Pulmonary artery endothelial cell (primary cell): ENCODE measurements around the gene TBC1D4. TPM values are rescaled to one million over a fixed set of nuclear protein-coding genes. Genes with fewer than 3 reads are reported as not detected.
"Not testable (repeated sequence)": the region's sequence is repeated elsewhere in the genome, so short reads cannot be mapped to it uniquely, and the experiment has no call there.

Experiments
- DNase-seq: peaks from one replicate; pipeline ENCODE4 v3.0.0-alpha.2; 2011; ENCODE audit warnings: low read depth, low spot score
- total RNA-seq: library from RNA; depleted of rRNA; stranded (reverse); fragments of >200 nt; gene quantifications from 2 replicates; pipeline ENCODE4 v1.2.3, GENCODE V29; 2014

TBC1D4 gene
- total RNA-seq, 1 donor from 2014 or later = 55.6 TPM

DNA sequence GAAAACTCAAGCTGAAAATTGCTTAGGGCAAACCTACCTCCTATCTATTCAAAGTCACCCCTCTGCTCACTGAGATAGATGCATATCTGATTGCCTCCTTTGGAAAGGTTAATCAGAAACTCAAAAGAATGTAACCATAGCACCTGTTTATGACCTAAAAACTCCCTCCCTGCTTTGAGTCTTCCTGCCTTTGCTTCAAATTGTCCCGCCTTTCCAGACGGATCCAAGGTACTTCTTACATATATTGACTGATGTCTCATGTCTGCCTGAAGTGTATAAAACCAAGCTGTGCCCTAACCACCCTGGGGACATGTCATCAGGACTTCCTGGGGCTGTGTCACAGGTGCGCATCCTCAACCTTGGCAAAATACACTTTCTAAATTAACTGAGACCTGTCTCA is 118.6 kb downstream of the TBC1D4 start:
- no peak for DNase-seq

- no peak for DNase-seq
Observed at GRCh38 chr13:75362026-75362425, 119.9 kb downstream of the TBC1D4 start.

GRCh38 chr13:75360170-75360569 is 121.8 kb downstream of the TBC1D4 start:
- no peak for DNase-seq

DNA sequence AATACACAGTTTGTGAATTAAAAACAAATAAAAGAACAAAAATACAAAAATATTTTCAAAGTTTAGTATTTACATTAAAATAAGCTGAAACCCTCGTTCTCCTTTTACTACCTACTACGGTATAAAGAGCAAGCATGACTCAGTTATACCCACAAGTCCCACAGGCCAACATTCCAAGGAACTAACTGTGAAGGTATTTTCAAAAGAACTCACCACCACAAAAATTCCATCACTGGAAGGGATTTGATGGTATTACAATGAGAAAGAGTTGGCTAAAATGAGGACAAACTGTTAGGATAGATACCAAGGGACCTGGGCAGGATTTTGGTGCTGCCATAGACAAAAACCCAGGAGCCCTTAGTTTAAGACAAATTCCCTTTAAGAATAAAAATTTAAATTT is 122.7 kb downstream of the TBC1D4 start:
- DNase-seq = no peak

- DNase-seq = no peak
Observed at GRCh38 chr13:75357576-75358289, 124.2 kb downstream of the TBC1D4 start.

DNA sequence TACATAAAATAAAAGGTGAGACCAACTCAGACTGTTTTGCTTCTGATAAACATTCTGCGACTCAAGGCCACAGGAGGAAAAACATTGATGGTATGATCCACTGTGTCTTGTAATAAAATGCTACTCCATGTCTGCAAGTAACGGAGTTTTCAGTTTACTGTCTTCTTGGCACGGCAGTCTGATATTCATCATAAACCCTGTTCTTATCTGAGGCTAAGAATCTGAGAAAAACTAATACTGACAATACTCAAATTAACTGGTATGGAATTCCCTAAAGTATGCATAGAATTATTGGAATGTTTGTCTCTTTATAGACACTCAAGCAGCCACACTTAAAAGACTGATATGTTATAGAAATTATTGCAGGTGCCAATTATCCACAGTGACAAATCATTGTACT is 125.5 kb downstream of the TBC1D4 start:
- DNase-seq = no peak

GRCh38 chr13:75355609-75356008 is 126.4 kb downstream of the TBC1D4 start:
- no peak for DNase-seq

- no peak for DNase-seq
Observed at GRCh38 chr13:75353781-75354193, 128.2 kb downstream of the TBC1D4 start.

- DNase-seq = no peak
Observed at GRCh38 chr13:75352641-75353327, 129.2 kb downstream of the TBC1D4 start.

- DNase-seq = not testable (repeated sequence)
Observed at GRCh38 chr13:75351538-75351937, 130.4 kb downstream of the TBC1D4 start.

DNA sequence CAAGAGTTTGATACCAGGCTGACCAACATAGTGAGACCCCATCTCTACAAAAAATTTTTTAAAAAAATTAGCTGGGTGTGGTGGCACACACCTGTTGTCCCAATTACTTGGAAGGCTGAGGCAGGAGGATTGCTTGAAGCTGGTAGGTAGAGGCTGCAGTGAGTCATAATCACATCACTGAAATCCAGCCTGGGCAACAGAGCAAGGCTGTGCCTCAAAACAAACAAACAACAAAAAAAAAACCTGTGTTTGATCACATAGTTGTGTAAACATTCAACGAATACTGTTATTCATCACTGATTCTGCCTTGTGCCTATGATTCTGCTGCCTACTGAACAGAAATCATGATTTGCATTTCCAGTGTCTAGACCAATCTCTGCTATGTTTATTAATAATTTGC is 134.0 kb downstream of the TBC1D4 start:
- DNase-seq = no peak

GRCh38 chr13:75347457-75347856 is 134.5 kb downstream of the TBC1D4 start:
- DNase-seq = no peak

GRCh38 chr13:75345193-75345592 is 136.8 kb downstream of the TBC1D4 start:
- no peak for DNase-seq

- no peak for DNase-seq
Observed at GRCh38 chr13:75341028-75341427, 140.9 kb downstream of the TBC1D4 start.

DNA sequence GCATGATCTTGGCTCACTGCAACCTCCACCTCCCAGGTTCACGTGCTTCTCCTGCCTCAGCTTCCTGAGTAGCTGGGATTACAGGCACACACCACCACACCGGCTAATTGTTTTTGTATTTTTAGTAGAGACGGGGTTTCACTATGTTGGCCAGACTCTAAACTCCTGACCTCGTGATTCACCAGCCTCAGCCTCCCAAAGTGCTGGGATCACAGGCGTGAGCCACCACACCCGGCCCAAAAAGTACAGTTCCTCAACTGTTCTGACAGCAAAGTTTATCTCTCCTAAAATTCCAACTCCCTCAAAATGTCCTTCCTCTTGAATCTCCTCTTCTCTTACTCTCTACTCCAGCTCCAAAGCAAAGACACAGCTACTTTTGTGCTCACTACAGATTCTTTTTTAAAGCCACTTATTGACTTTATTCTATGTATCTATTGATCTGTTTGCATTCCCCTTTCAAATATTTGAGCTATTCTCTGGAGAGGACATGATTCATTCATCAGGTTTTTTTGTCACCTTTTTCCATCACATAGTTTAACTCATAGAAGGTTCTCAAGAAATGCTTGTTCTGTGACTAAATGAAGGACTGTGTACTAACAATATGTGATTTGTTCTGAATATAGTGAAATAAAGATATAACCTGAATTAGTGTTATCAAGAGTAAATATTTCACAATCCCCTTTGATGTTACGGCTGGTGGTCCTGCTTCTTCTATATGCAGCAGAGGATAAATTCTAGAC is 142.2 kb downstream of the TBC1D4 start:
- no peak for DNase-seq

DNA sequence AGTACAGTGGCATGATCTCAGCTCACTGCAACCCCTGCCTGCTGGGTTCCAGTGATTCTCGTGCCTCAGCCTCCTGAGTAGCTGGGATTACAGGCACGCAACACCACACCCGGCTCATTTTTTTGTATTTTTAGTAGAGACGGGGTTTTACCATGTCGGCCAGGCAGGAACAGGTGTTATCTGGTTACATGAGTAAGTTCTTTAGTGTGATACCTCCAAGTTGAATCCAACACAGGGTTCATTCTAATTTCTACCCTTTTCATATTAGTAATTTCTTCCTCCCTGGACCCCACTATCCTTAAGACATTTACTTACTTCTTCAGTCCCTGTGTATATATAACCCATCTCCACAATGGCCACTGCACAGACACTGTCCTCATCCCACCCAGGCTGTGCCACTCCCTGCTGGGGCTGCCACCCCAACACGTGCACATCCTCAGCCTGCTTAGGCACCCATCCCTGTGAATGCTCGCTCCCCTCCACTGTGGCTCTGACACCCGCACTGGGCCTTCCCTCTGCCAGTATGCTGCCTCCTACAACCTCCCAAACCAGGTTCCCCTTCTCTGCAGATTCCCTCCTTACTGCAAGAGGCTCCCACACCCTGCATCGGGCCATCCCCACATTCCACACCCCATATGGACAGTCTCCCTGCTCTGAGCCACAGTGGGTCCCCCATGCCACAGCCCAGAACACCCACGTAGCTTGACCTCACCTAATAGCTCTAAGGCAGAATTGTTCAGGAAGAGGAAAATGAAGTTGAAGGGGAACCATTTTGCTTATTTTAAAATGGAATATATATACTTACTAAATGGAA is 147.1 kb downstream of the TBC1D4 start:
- DNase-seq = no peak

GRCh38 chr13:75333103-75333502 is 148.9 kb downstream of the TBC1D4 start:
- no peak for DNase-seq

DNA sequence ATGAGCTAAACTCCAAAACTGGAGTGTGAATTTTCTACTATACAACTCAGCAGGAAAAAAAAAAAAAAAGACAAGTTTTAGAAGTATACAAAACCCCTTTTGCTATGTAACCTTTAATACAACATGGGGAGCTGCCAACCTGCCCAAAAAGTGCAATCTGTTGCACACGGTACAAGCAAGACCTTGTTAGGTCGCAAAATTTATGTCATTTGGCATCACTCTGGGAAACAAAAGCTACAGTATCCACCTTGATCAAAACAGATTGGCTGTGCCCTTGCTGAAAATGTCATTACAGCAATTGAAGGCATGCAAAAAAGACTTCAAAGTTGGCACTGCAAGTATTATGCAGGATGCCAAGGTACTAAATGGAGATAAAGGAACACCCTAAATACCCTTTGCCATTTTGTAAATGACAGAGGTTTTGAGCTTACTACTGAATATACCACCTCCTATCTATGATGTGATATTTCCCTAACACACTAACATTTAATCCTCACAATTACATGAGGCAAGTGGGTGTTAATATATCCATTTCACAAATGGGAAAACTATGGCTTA is 150.1 kb downstream of the TBC1D4 start:
- DNase-seq = no peak

DNA sequence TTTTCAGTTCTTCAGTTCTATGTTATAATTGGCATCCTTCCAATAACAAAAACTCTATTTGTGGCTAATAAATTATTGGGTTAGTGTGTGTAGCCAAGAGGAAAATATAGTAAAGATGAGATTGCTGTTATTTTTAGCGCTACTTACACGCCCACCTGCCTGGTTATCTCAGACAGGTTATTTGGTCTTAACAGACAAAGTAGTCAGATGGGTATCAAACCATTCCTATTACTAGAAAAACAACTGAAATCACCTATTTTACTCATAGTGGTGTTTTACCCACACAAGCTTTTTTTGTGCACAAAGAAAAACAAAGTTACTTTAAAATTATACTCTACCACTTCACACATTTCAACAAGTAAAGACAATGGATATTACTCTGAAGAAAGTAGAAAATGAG is 151.2 kb downstream of the TBC1D4 start:
- DNase-seq = no peak

- no peak for DNase-seq
Observed at GRCh38 chr13:75329723-75330122, 152.2 kb downstream of the TBC1D4 start.

DNA sequence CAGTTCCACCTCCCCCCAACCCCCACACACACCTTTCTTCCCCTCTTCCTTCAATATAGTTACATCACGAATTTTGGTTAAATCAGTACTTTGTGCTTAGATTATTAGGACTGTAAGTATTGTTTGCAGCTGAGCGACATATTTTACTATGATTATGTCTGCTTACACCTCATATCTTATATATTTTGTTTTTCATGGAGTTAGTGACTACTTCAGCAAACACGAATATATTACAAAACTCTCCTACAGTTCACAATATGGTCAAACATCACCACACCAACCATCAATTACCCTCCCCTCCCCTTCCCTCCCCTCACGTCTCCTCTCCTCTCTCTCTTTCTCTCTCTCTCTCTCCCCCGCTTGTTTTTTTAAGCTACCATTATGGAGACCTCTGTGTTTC is 152.9 kb downstream of the TBC1D4 start:
- no peak for DNase-seq
